Measurements from ENCODE around the gene LRRC19. TPM values are rescaled to one million over a fixed set of nuclear protein-coding genes. Genes with fewer than 3 reads are reported as not detected.
A peak's percentile ranks its signal among the peaks of the same experiment; 100 is the strongest.

The LRRC19 gene
- total RNA-seq, 1 experiment from 2014 or later: not detected

- peak overlapping the region; percentile 99 for H3K27ac Mint-ChIP-seq
- no peaks in the 10 kb centered on the region for H3K27me3 Mint-ChIP-seq (ENCODE audit: low read depth)
- ChIA-PET POLR2A (interaction anchor here (1.1 to 3.8 kb wide), 5 partner anchors 19 to 83 kb away, joined by 3 to 26 read pairs (median 9); partner anchors contain the start of genes CAAP1, IFT74 and PLAA), CTCF (interaction anchor here (0.6 to 3.4 kb wide), 14 partner anchors 19 to 359 kb away, joined by 3 to 29 read pairs (median 4); partner anchors contain the start of genes CAAP1, IFT74 and PLAA)
- H3K4me1 Mint-ChIP-seq: peaks cover 34% of the 10 kb centered on the region
- no peaks in the 10 kb centered on the region for H3K9me3 Mint-ChIP-seq
- DNase-seq (ENCODE audit: low spot score): peak; percentile 16
- TF ChIP-seq MAX (CRISPR knock-in tag; IDR thresholded peaks at IDR 0.05) (no peak), EMX1 (CRISPR knock-in tag; IDR thresholded peaks at IDR 0.05) (no peak), GTF2I (CRISPR knock-in tag; conservative IDR thresholded peaks at IDR 0.05) (no peak), ZNF138 (CRISPR knock-in tag; conservative IDR thresholded peaks at IDR 0.05) (no peak), USF1 (CRISPR knock-in tag; IDR thresholded peaks at IDR 0.05) (no peak), ZBTB21 (CRISPR knock-in tag; IDR thresholded peaks at IDR 0.05; ENCODE audit: borderline replicate concordance) (no peak), FOXJ3 (CRISPR knock-in tag; IDR thresholded peaks at IDR 0.05; ENCODE audit: borderline replicate concordance) (no peak), ATF1 (CRISPR knock-in tag; IDR thresholded peaks at IDR 0.05) (no peak), NFYB (CRISPR knock-in tag; conservative IDR thresholded peaks at IDR 0.05; ENCODE audit: low read depth) (no peak), JUN (CRISPR knock-in tag; IDR thresholded peaks at IDR 0.05) (no peak), ZBTB43 (CRISPR knock-in tag; IDR thresholded peaks at IDR 0.05) (no peak), ATF3 (CRISPR knock-in tag; conservative IDR thresholded peaks at IDR 0.05) (no peak), NR1H2 (CRISPR knock-in tag; IDR thresholded peaks at IDR 0.05) (no peak)
- no peaks in the 10 kb centered on the region for H3K36me3 Mint-ChIP-seq
- peak; percentile 20 for ATAC-seq
- H3K4me3 Mint-ChIP-seq: peak overlapping the region; percentile 15
These were observed 30.5 kb downstream of the LRRC19 start for GRCh38 chr9:26974927-26975326.

GRCh38 chr9:26973989-26974388, 31.5 kb downstream of the LRRC19 start:
- CTCF ChIA-PET: interaction anchor here (1.1 to 3.4 kb wide), 3 partner anchors 18 to 81 kb away, joined by 3 to 29 read pairs (median 12); partner anchors contain the start of genes CAAP1 and IFT74
- DNase-seq (ENCODE audit: low spot score): no peak
- H3K36me3 Mint-ChIP-seq: no peaks in the 10 kb centered on the region
- H3K4me1 Mint-ChIP-seq: peaks cover 34% of the 10 kb centered on the region
- POLR2A ChIA-PET: interaction anchor here (1.1 to 3.8 kb wide), 3 partner anchors 27 to 82 kb away, joined by 6 to 26 read pairs (median 9); partner anchors contain the start of genes CAAP1 and PLAA
- no peak for ATAC-seq
- peak overlapping the region; percentile 61; the same call in 1 of the 2 replicates for H3K27ac Mint-ChIP-seq
- H3K9me3 Mint-ChIP-seq: no peaks in the 10 kb centered on the region
- no peaks in the 10 kb centered on the region for H3K27me3 Mint-ChIP-seq (ENCODE audit: low read depth)
- H3K4me3 Mint-ChIP-seq: no peak overlapping the region
- no peak for TF ChIP-seq PRDM15 (CRISPR knock-in tag; IDR thresholded peaks at IDR 0.05)
- TF ChIP-seq GTF2I (CRISPR knock-in tag; conservative IDR thresholded peaks at IDR 0.05): no peak
- no peak for TF ChIP-seq ZNF425 (CRISPR knock-in tag; conservative IDR thresholded peaks at IDR 0.05)
- no peak for TF ChIP-seq USF2 (CRISPR knock-in tag; IDR thresholded peaks at IDR 0.05)
- TF ChIP-seq JAZF1 (CRISPR knock-in tag; IDR thresholded peaks at IDR 0.05): no peak
- TF ChIP-seq USF1 (CRISPR knock-in tag; IDR thresholded peaks at IDR 0.05): no peak
- no peak for TF ChIP-seq JUN (CRISPR knock-in tag; IDR thresholded peaks at IDR 0.05)
- TF ChIP-seq IRF2 (CRISPR knock-in tag; IDR thresholded peaks at IDR 0.05; ENCODE audit: borderline replicate concordance, low read depth): no peak
- no peak for TF ChIP-seq MAX (CRISPR knock-in tag; IDR thresholded peaks at IDR 0.05)
- no peak for TF ChIP-seq ZNF121 (CRISPR knock-in tag; IDR thresholded peaks at IDR 0.05)
- no peak for TF ChIP-seq PREB (CRISPR knock-in tag; IDR thresholded peaks at IDR 0.05; ENCODE audit: borderline replicate concordance)
- TF ChIP-seq IRF1 (CRISPR knock-in tag; IDR thresholded peaks at IDR 0.05): no peak
